ENCODE results near the gene PRSS3.

DNA sequence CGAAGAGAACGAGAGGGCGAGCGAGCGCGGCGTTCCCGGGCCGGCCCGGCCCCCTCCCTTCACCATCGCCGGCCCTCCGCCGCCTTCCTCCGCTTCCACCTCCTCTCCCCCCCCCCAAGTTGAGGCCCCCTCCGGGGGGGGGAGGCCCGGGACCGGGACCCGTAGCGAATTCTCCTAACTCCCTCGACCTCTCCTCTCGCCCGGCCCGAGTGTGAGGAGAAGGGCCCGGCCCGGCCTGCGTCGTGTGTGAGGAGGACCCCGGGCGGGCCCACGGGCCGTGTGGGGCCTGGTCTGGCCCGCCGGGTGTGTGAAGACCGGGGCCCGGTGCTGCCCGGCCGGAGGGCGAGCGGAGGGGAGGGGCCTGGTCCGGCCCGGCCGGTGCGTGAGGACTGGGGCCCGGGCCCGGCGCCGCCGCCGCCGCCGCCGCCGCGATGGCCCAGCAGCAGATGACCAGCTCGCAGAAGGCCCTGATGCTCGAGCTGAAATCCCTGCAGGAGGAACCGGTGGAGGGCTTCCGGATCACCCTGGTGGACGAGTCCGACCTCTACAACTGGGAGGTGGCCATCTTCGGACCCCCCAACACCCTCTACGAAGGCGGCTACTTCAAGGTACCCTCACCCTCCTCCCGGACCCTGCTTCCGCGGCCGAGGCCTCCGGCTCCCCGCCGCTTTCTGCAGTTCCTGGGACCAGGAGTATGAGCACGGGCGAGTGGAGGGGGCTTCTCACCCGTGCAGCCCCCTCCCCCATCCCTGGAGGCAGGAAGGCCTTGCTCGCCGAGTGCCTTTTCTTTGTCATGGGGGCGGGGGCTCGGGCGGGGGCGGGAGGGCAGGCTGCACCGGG is 22.2 kb downstream of the PRSS3 start:
- TF ChIP-seq CTCF (IDR thresholded peaks at IDR 0.05) (no peak), POLR2A (IDR thresholded peaks at IDR 0.05) (no peak)
